Raji (cell line): ENCODE data around the gene TRPM3.

ENCODE experiments used
- POLR2A ChIP-seq: IDR thresholded peaks from 2 replicates; pipeline ENCODE4 v1.6.1; 2011; ENCODE audit warnings: low read depth, low read length, control low read depth; ENCODE audit not compliant: insufficient read depth

TRPM3 gene

GRCh38 chr9:70816891-70817290, 304.5 kb downstream of the TRPM3 start:
- TF ChIP-seq POLR2A: no peak

GRCh38 chr9:70816316-70816715, 305.1 kb downstream of the TRPM3 start:
- no peak for TF ChIP-seq POLR2A

- TF ChIP-seq POLR2A: no peak
Measured at GRCh38 chr9:70814597-70814996, 306.8 kb downstream of the TRPM3 start.

GRCh38 chr9:70813141-70813540, 308.3 kb downstream of the TRPM3 start:
- TF ChIP-seq POLR2A: no peak

GRCh38 chr9:70811638-70812037, 309.8 kb downstream of the TRPM3 start:
- no peak for TF ChIP-seq POLR2A

- no peak for TF ChIP-seq POLR2A
Measured at GRCh38 chr9:70806875-70807274, 314.5 kb downstream of the TRPM3 start.

- TF ChIP-seq POLR2A: no peak
Measured at GRCh38 chr9:70805949-70806348, 315.5 kb downstream of the TRPM3 start.

- no peak for TF ChIP-seq POLR2A
Measured at GRCh38 chr9:70802758-70803436, 318.5 kb downstream of the TRPM3 start.

GRCh38 chr9:70802206-70802605, 319.2 kb downstream of the TRPM3 start:
- TF ChIP-seq POLR2A: no peak

GRCh38 chr9:70801181-70801829, 320.1 kb downstream of the TRPM3 start:
- TF ChIP-seq POLR2A: no peak

- TF ChIP-seq POLR2A: no peak
Measured at GRCh38 chr9:70798018-70798417, 323.4 kb downstream of the TRPM3 start.

GRCh38 chr9:70795841-70796240, 325.6 kb downstream of the TRPM3 start:
- TF ChIP-seq POLR2A: no peak

- no peak for TF ChIP-seq POLR2A
Measured at GRCh38 chr9:70792796-70793195, 328.6 kb downstream of the TRPM3 start.

GRCh38 chr9:70791936-70792335, 329.5 kb downstream of the TRPM3 start:
- TF ChIP-seq POLR2A: no peak

GRCh38 chr9:70789086-70789485, 332.3 kb downstream of the TRPM3 start:
- TF ChIP-seq POLR2A: no peak

GRCh38 chr9:70784456-70784855, 337.0 kb downstream of the TRPM3 start:
- no peak for TF ChIP-seq POLR2A

- no peak for TF ChIP-seq POLR2A
Measured at GRCh38 chr9:70778568-70778967, 342.9 kb downstream of the TRPM3 start.
